Activated T-helper 1 cell treated with anti-CD3 and anti-CD28 coated beads, Interleukin-12 subunit alpha, Interleukin-12 subunit beta, Interleukin-2, Interleukin-4 antibody, amounts not matched to agents 30 ng/mL and 10 ng/mL and 1 ng/mL, durations not matched to agents 14 hours and 24 hours and 36 hours (primary cell): ENCODE measurements around the gene MAFF. TPM values are rescaled to one million over a fixed set of nuclear protein-coding genes. Genes with fewer than 3 reads are reported as not detected.

Source experiments
- DNase-seq: peaks from one replicate; pipeline ENCODE4 v3.0.0; 2021; ENCODE audit warnings: low spot score
- H3K27ac Mint-ChIP-seq: one replicate; pipeline ENCODE4 v1.8.0; 2021; ENCODE audit warnings: mild to moderate bottlenecking, mixed read lengths
- H3K27me3 Mint-ChIP-seq: one replicate; pipeline ENCODE4 v1.8.0; 2022; ENCODE audit warnings: mild to moderate bottlenecking, moderate library complexity, mixed read lengths; ENCODE audit not compliant: insufficient read depth
- H3K36me3 Mint-ChIP-seq: one replicate; pipeline ENCODE4 v1.8.0; 2021; ENCODE audit warnings: low read depth, mixed read lengths
- H3K4me1 Mint-ChIP-seq: one replicate; pipeline ENCODE4 v1.8.0; 2021; ENCODE audit warnings: low read depth, mixed read lengths
- H3K4me3 Mint-ChIP-seq: one replicate; pipeline ENCODE4 v1.8.0; 2021; ENCODE audit warnings: mild to moderate bottlenecking, moderate library complexity, mixed read lengths
- H3K9me3 Mint-ChIP-seq: one replicate; pipeline ENCODE4 v1.8.0; 2021; ENCODE audit warnings: mixed read lengths
- intact Hi-C: fragments of 100-400 bp; cut with micrococcal nuclease; formaldehyde crosslinking; loops from one replicate; pipeline ENCODE4 v1.15.1; 2024
- total RNA-seq: library from RNA; stranded (reverse); gene quantifications from 2 replicates; pipeline ENCODE4 v1.2.3, GENCODE V29; 2022

Gene MAFF
- total RNA-seq, 1 donor from 2014 or later: 12.5 TPM

- DNase-seq: no peak
- H3K36me3 Mint-ChIP-seq: no peaks in the 10 kb centered on the region
- no peak overlapping the region for H3K4me3 Mint-ChIP-seq
- H3K9me3 Mint-ChIP-seq: no peaks in the 10 kb centered on the region
- peaks cover 41% of the 10 kb centered on the region for H3K4me1 Mint-ChIP-seq
- H3K27me3 Mint-ChIP-seq: peaks cover 3% of the 10 kb centered on the region
- no peak overlapping the region for H3K27ac Mint-ChIP-seq
- intact Hi-C loops: loop anchor here (5.0 kb wide), 4 partner anchors 72 to 593 kb away; partner anchors contain the start of genes DDX17, GGA1 and TMEM184B
Observed at GRCh38 chr22:38199826-38200559, 1.8 kb upstream of the MAFF start.

DNA sequence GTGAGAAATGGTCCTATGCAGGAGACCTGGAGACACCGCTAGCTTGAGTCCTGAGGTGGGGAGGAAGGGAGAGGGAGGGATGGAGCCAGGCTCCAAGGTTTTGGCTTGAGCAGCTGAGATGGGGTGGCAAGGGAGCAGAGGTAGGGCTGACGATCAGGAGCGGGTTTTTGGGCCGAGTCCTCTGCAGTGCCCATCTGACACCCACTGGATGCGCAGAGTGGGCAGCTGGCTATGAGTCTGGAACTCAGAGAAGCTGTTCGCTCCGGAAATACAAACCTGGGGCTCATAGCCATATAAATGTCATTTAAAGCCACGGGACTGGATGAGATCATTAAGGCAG is 453 bp upstream of the MAFF start:
- H3K27me3 Mint-ChIP-seq: peaks cover 3% of the 10 kb centered on the region

GRCh38 chr22:38202437-38203089 is 769 bp downstream of the MAFF start:
- peaks cover 3% of the 10 kb centered on the region for H3K27me3 Mint-ChIP-seq
- H3K4me3 Mint-ChIP-seq: peak overlapping the region; percentile 86
- H3K9me3 Mint-ChIP-seq: no peaks in the 10 kb centered on the region
- intact Hi-C loops: loop anchor here (1.0 to 5.0 kb wide), 7 partner anchors 70 to 595 kb away; partner anchors contain the start of genes CSNK1E, DDX17, GGA1 and TMEM184B
- peak; percentile 55 for DNase-seq
- H3K27ac Mint-ChIP-seq: peak overlapping the region; percentile 75
- no peaks in the 10 kb centered on the region for H3K36me3 Mint-ChIP-seq
- H3K4me1 Mint-ChIP-seq: peaks cover 42% of the 10 kb centered on the region

More for the DNA sequence above, 453 bp upstream of the MAFF start:
- intact Hi-C loops: loop anchor here (1.0 to 5.0 kb wide), 6 partner anchors 20 to 594 kb away; partner anchors contain the start of genes DDX17, DMC1, GGA1 and PLA2G6
- Mint-ChIP-seq H3K36me3 (no peaks in the 10 kb centered on the region), H3K9me3 (no peaks in the 10 kb centered on the region), H3K27ac (peak overlapping the region; percentile 82), H3K4me1 (peaks cover 42% of the 10 kb centered on the region), H3K4me3 (peak overlapping the region; percentile 89)
- DNase-seq: no peak

GRCh38 chr22:38203090-38203810 is 1.5 kb downstream of the MAFF start:
- Mint-ChIP-seq H3K9me3 (no peaks in the 10 kb centered on the region), H3K27me3 (peaks cover 3% of the 10 kb centered on the region), H3K4me3 (peak overlapping the region; percentile 86), H3K36me3 (no peaks in the 10 kb centered on the region), H3K4me1 (peaks cover 44% of the 10 kb centered on the region), H3K27ac (peak overlapping the region; percentile 75)
- peak; percentile 43 for DNase-seq
- intact Hi-C loops: loop anchor here (1.0 to 5.0 kb wide), 7 partner anchors 69 to 596 kb away; partner anchors contain the start of genes CSNK1E, DDX17, GGA1 and TMEM184B

GRCh38 chr22:38203855-38204514 is 2.2 kb downstream of the MAFF start:
- intact Hi-C loops: loop anchor here (1.0 to 5.0 kb wide), 7 partner anchors 68 to 597 kb away; partner anchors contain the start of genes CSNK1E, DDX17, GGA1 and TMEM184B
- H3K36me3 Mint-ChIP-seq: no peaks in the 10 kb centered on the region
- DNase-seq: no peak
- H3K4me1 Mint-ChIP-seq: peaks cover 41% of the 10 kb centered on the region
- peak overlapping the region; percentile 37 for H3K27ac Mint-ChIP-seq
- peak overlapping the region; percentile 86 for H3K4me3 Mint-ChIP-seq
- H3K9me3 Mint-ChIP-seq: no peaks in the 10 kb centered on the region
- peaks cover 3% of the 10 kb centered on the region for H3K27me3 Mint-ChIP-seq

- H3K4me3 Mint-ChIP-seq: peak overlapping the region; percentile 43
- no peaks in the 10 kb centered on the region for H3K27me3 Mint-ChIP-seq
- DNase-seq: no peak
- H3K9me3 Mint-ChIP-seq: no peaks in the 10 kb centered on the region
- no peak overlapping the region for H3K27ac Mint-ChIP-seq
- peaks cover 36% of the 10 kb centered on the region for H3K4me1 Mint-ChIP-seq
- no peaks in the 10 kb centered on the region for H3K36me3 Mint-ChIP-seq
- intact Hi-C loops: loop anchor here (5.0 kb wide), 4 partner anchors 68 to 597 kb away; partner anchors contain the start of genes DDX17, GGA1 and TMEM184B
Observed at GRCh38 chr22:38204784-38205183, 3.0 kb downstream of the MAFF start.

DNA sequence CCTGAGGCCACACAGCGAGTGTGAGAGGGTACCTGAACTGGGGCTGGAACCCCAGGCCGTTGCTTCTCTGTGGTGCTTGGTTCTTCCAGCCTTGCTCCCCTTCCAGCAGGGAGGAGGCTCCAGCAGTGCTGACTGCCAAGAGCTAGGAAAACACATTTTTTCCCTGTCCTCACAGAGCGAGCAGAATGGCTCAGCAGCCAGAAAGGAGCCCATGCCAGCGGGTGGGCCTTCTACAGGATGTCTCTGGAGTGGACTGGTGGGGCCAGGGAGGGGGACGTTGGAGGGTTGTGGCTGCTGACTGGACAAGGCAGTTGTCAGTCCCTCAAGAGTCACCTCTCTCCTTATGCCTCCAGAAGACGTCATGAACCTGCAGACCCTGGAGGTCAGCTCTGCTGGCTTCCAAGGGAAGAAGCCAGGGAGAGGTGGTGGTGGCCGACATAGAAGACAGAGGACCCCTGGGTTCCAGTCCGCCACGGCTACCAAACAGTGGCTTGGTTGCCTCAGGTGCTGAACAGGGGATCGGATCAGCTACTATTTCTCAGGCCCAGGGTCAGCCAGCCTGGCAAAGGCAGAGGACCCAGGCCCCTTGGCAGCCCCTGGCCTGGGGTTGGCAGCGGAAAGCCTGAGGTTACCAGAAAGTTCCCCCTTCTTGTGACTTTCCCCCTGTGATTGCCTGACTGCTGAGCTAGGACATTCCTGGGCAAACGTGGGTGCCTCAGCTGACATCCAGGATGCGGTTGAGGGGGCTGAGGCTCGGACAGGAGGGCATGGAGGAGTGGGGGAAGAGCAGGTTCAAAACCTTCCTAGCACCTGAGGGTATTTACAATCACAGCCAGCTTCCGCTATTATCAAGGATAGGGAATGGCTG is 3.7 kb downstream of the MAFF start:
- H3K4me1 Mint-ChIP-seq: peaks cover 41% of the 10 kb centered on the region
- DNase-seq: no peak
- intact Hi-C loops: loop anchor here (1.0 kb wide), 1 partner anchor 13 kb away; no protein-coding TSS in a partner anchor
- no peaks in the 10 kb centered on the region for H3K36me3 Mint-ChIP-seq
- H3K27me3 Mint-ChIP-seq: no peaks in the 10 kb centered on the region
- no peaks in the 10 kb centered on the region for H3K9me3 Mint-ChIP-seq
- no peak overlapping the region for H3K27ac Mint-ChIP-seq
- no peak overlapping the region for H3K4me3 Mint-ChIP-seq

GRCh38 chr22:38207898-38208432 is 6.2 kb downstream of the MAFF start:
- Mint-ChIP-seq H3K27me3 (no peaks in the 10 kb centered on the region), H3K9me3 (no peaks in the 10 kb centered on the region), H3K4me3 (no peak overlapping the region), H3K27ac (peak overlapping the region; percentile 36), H3K4me1 (peaks cover 37% of the 10 kb centered on the region), H3K36me3 (peaks cover 2% of the 10 kb centered on the region)
- intact Hi-C loops: no loop called here
- DNase-seq: no peak

GRCh38 chr22:38208551-38208968 is 6.8 kb downstream of the MAFF start:
- no peak overlapping the region for H3K4me3 Mint-ChIP-seq
- H3K9me3 Mint-ChIP-seq: no peaks in the 10 kb centered on the region
- H3K4me1 Mint-ChIP-seq: peaks cover 37% of the 10 kb centered on the region
- H3K27me3 Mint-ChIP-seq: no peaks in the 10 kb centered on the region
- H3K36me3 Mint-ChIP-seq: peaks cover 4% of the 10 kb centered on the region
- H3K27ac Mint-ChIP-seq: no peak overlapping the region
- DNase-seq: no peak
- intact Hi-C loops: no loop called here

DNA sequence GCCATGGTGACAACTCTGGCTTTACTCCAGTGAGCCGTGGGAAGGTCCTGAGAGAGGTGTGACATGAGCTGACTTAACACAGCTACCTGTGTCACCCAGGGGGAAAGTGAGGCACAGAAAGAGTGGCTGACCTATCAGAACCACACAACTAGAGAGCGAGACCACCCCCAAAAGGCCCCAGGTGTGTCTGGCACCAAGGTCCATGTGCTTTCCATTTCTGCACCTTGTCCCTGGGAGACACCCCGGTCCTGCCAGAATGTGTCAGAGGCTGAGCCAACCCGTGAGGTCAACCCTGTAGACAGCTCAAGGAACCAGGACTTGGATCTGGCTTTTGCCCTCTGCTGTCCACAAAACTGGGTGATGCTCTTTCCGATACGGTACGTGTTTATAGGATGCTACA is 9.8 kb downstream of the MAFF start:
- Mint-ChIP-seq H3K4me3 (no peak overlapping the region), H3K9me3 (no peaks in the 10 kb centered on the region), H3K36me3 (peaks cover 7% of the 10 kb centered on the region), H3K4me1 (peaks cover 22% of the 10 kb centered on the region), H3K27ac (no peak overlapping the region), H3K27me3 (no peaks in the 10 kb centered on the region)
- no peak for DNase-seq
- intact Hi-C loops: no loop called here

DNA sequence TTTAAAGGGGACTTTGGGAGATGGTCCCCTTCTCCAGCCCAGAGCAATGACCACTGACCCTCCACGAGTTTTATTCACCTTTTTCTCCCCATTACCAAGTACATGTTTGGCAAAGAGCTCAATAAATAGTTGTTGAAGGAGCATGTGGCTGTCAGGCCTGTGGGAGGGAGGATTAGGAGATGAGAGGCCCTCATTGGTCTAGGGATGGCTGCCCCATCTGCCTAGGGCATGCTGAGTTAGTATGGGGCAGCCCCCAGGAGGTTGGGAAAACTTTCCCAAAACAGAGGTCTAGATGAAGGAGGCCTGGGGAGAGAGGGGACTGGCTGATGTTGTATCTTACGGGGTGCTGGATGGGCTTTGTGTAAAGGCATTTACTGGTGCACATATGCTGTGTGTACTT is 10.6 kb downstream of the MAFF start:
- H3K27me3 Mint-ChIP-seq: no peaks in the 10 kb centered on the region
- H3K36me3 Mint-ChIP-seq: peaks cover 7% of the 10 kb centered on the region
- DNase-seq: no peak
- no peaks in the 10 kb centered on the region for H3K9me3 Mint-ChIP-seq
- H3K27ac Mint-ChIP-seq: no peak overlapping the region
- H3K4me1 Mint-ChIP-seq: peaks cover 22% of the 10 kb centered on the region
- H3K4me3 Mint-ChIP-seq: no peak overlapping the region
- intact Hi-C loops: no loop called here
